ENCODE data around the gene CEP55.
"Not testable (repeated sequence)": the region's sequence is repeated elsewhere in the genome, so short reads cannot be mapped to it uniquely, and the experiment has no call there.

Gene CEP55

GRCh38 chr10:93459466-93459865 is 36.9 kb upstream of the CEP55 start:
- peaks cover 48% of the 10 kb centered on the region for H3K4me1 ChIP-seq (ENCODE audit: control insufficient read depth, insufficient read depth, low read length, poor library complexity, severe bottlenecking)
- H3K27ac ChIP-seq (ENCODE audit: low read depth, low read length, severe bottlenecking), result peak overlapping the region; percentile 97
- WGBS, 2 experiments (ENCODE audit: insufficient coverage in 2 of 2), result 100% methylated on average over 2 of the region's 3 CpGs; no CpG with 5 or more reads in 1 of the 2 experiments
- H3K9me3 ChIP-seq (ENCODE audit: control insufficient read depth, low read length), result no peaks in the 10 kb centered on the region
- H3K36me3 ChIP-seq (ENCODE audit: control insufficient read depth, insufficient read depth, low read length), result peaks cover 20% of the 10 kb centered on the region
- H3K4me3 ChIP-seq (ENCODE audit: extremely low read depth, insufficient read depth, low read length, poor library complexity, severe bottlenecking), result no peak overlapping the region

DNA sequence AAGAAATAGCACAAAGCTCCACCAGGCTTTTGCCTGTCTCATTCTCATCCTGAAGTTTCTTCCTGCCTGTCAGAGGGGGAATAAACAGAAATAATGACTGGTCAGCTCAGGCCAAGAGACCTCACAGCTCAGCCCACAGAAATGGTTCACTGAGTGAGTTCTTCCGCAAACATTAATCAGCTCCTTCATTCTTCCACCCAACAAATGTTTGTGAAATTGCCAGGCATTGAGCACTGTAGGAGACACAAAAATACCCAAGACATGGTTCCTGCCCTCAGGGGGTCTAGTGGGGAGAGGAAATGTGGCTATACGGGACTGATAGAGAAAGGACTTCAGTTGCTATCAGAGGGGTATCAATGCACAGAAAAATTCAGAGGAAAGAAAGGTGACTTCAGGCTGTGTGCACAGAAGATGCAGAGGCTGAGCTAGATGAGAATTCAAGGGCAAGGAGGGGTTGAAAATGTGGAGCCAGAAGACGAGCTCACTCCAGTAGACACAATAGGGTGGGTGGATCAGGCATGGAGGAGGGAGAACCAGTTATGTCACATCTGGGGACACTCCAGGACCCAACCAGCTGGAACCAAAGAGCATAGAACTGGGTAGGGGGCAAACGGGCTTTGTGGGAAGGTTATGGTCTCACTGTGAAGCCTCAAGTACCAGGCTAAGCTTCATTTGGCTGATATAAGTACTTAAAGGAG is 35.2 kb upstream of the CEP55 start:
- Histone ChIP-seq H3K9me3 (ENCODE audit: control insufficient read depth, low read length) (no peaks in the 10 kb centered on the region), H3K4me1 (ENCODE audit: control insufficient read depth, insufficient read depth, low read length, poor library complexity, severe bottlenecking) (peaks cover 56% of the 10 kb centered on the region), H3K36me3 (ENCODE audit: control insufficient read depth, insufficient read depth, low read length) (peaks cover 11% of the 10 kb centered on the region), H3K27ac (ENCODE audit: low read depth, low read length, severe bottlenecking) (peak overlapping the region; percentile 39), H3K4me3 (ENCODE audit: extremely low read depth, insufficient read depth, low read length, poor library complexity, severe bottlenecking) (no peak overlapping the region)
- 78 to 88% methylated on average over 3 to 4 of the region's 4 CpGs for WGBS, 2 experiments (ENCODE audit: insufficient coverage in 2 of 2)

GRCh38 chr10:93461807-93462178 is 34.6 kb upstream of the CEP55 start:
- peaks cover 57% of the 10 kb centered on the region for H3K4me1 ChIP-seq (ENCODE audit: control insufficient read depth, insufficient read depth, low read length, poor library complexity, severe bottlenecking)
- no peak overlapping the region for H3K4me3 ChIP-seq (ENCODE audit: extremely low read depth, insufficient read depth, low read length, poor library complexity, severe bottlenecking)
- H3K9me3 ChIP-seq (ENCODE audit: control insufficient read depth, low read length), result no peaks in the 10 kb centered on the region
- H3K27ac ChIP-seq (ENCODE audit: low read depth, low read length, severe bottlenecking), result peak overlapping the region; percentile 39
- WGBS, 2 experiments (ENCODE audit: insufficient coverage in 2 of 2), result no CpG with 5 or more reads among the region's 1 CpG
- peaks cover 5% of the 10 kb centered on the region for H3K36me3 ChIP-seq (ENCODE audit: control insufficient read depth, insufficient read depth, low read length)

GRCh38 chr10:93462371-93462770 is 34.0 kb upstream of the CEP55 start:
- 50 to 100% methylated on average over 1 to 2 of the region's 2 CpGs for WGBS, 2 experiments (ENCODE audit: insufficient coverage in 2 of 2)
- Histone ChIP-seq H3K4me1 (ENCODE audit: control insufficient read depth, insufficient read depth, low read length, poor library complexity, severe bottlenecking) (peaks cover 56% of the 10 kb centered on the region), H3K9me3 (ENCODE audit: control insufficient read depth, low read length) (no peaks in the 10 kb centered on the region), H3K27ac (ENCODE audit: low read depth, low read length, severe bottlenecking) (no peak overlapping the region), H3K4me3 (ENCODE audit: extremely low read depth, insufficient read depth, low read length, poor library complexity, severe bottlenecking) (no peak overlapping the region), H3K36me3 (ENCODE audit: control insufficient read depth, insufficient read depth, low read length) (peaks cover 3% of the 10 kb centered on the region)

- H3K36me3 ChIP-seq (ENCODE audit: control insufficient read depth, insufficient read depth, low read length), result peaks cover 3% of the 10 kb centered on the region
- no peak overlapping the region for H3K27ac ChIP-seq (ENCODE audit: low read depth, low read length, severe bottlenecking)
- H3K4me3 ChIP-seq (ENCODE audit: extremely low read depth, insufficient read depth, low read length, poor library complexity, severe bottlenecking), result no peak overlapping the region
- 88 to 90% methylated on average over 9 of the region's 9 CpGs for WGBS, 2 experiments (ENCODE audit: insufficient coverage in 2 of 2)
- peaks cover 55% of the 10 kb centered on the region for H3K4me1 ChIP-seq (ENCODE audit: control insufficient read depth, insufficient read depth, low read length, poor library complexity, severe bottlenecking)
- H3K9me3 ChIP-seq (ENCODE audit: control insufficient read depth, low read length), result no peaks in the 10 kb centered on the region
Observed at GRCh38 chr10:93462881-93463280, 33.5 kb upstream of the CEP55 start.

DNA sequence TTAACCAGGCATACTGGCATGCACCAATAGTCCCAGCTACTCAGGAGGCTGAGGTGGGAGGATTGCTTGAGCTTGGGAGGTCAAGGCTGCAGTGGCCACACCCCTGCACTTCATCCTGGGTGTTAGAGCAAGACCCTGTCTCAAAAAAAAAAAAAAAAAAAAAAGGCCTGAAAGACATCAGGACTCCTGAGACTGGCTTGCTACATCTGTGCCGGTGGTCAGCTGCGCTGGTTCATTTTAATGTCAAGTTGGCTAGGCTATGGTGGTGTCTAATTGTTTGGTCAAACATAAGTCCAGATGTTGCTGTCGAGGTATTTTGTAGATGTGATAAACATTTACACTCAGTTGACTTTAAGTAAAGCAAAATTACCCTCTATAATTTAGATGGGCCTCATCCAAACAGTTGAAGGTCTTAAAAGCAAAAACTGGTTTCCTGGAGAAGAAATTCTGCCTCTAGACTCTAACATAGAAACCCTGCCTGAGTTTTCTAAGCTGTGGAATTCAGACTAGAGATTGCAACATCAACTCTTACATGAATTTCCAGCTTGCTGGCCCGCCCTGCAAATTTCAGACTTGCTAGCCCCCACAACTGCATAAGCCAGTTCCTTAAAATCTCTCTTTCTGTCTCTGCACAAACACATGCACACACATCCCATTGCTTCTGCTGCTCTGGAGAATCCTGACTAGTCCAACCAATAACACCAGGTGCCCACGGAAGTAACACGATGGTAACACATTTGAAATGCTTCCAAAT is 32.5 kb upstream of the CEP55 start:
- Histone ChIP-seq H3K36me3 (ENCODE audit: control insufficient read depth, insufficient read depth, low read length) (peaks cover 3% of the 10 kb centered on the region), H3K4me1 (ENCODE audit: control insufficient read depth, insufficient read depth, low read length, poor library complexity, severe bottlenecking) (peaks cover 57% of the 10 kb centered on the region), H3K9me3 (ENCODE audit: control insufficient read depth, low read length) (no peaks in the 10 kb centered on the region), H3K4me3 (ENCODE audit: extremely low read depth, insufficient read depth, low read length, poor library complexity, severe bottlenecking) (no peak overlapping the region), H3K27ac (ENCODE audit: low read depth, low read length, severe bottlenecking) (peak overlapping the region; percentile 41)
- WGBS, 2 experiments (ENCODE audit: insufficient coverage in 2 of 2), result 86 to 94% methylated on average over 3 of the region's 6 CpGs

DNA sequence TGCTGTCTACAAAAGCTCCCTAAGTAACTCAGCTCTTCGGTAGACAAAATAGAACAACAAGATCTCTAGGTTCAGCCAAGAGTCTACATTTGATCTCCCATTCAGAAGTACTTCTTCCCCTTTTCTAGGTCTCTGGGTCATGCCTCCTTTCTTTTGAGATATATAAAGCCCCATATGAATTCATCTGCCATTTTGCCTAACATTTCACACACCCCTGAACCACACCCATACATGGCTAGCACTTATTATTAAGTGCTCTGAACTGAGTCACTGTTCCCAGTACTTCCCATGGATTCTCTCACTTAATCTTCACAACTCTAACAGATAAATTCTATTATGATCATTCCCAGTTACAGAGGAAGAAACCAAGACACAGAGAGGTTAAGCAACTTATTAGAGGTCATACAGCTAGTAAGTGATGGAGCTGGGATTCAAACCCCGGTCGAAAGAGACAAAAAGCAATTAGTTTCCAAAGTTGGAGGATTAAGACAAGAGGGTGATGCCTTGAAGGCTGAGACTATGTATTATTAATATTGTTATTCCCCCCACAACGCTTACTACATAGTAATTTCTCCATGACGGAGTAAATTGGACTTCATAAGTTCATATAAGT is 31.5 kb upstream of the CEP55 start:
- 88 to 100% methylated on average over 1 to 3 of the region's 5 CpGs for WGBS, 2 experiments (ENCODE audit: insufficient coverage in 2 of 2)
- Histone ChIP-seq H3K9me3 (ENCODE audit: control insufficient read depth, low read length) (no peaks in the 10 kb centered on the region), H3K4me3 (ENCODE audit: extremely low read depth, insufficient read depth, low read length, poor library complexity, severe bottlenecking) (no peak overlapping the region), H3K27ac (ENCODE audit: low read depth, low read length, severe bottlenecking) (no peak overlapping the region), H3K4me1 (ENCODE audit: control insufficient read depth, insufficient read depth, low read length, poor library complexity, severe bottlenecking) (peaks cover 58% of the 10 kb centered on the region), H3K36me3 (ENCODE audit: control insufficient read depth, insufficient read depth, low read length) (peaks cover 5% of the 10 kb centered on the region)

DNA sequence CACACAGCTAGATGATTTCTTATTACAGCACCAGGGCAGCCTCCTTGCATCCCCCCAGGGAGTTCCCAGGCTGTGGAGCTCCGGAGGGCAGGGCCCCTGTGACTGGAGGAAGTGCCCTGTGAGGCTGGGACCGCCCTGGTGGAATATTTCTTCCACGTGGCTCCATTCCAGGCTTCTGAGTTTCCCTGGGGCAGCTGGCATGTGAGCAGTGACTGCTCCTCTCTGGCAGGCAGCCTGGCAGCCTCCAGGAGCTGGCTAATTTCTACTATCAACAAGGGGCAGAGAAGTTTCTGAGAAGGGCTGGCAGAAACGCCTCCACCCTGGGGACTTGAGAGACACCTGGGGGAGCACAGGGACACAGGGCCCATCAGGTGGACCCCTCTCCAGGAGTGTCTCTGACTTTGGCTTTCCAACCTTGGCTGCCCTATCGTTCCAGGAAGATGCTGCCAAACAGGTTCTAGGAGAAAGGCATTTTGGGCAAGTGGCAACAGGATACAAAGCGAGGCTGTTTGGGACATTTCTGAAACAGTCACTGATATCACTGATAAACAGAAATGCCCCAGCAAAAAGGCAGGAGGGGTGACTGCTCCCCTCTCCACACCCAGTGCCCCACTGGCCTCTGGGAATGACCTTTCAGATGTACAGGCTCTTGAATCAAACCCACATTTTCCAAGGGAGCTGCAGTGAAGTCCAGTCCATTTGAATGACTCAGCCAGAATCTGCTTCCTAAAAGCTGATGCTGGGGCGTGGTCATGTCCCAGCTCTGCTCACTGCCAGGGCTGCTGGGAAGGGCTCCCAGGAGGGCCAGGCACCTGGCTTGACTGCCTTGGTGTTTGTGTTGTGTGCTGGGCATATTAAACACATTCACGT is 30.4 kb upstream of the CEP55 start:
- peaks cover 8% of the 10 kb centered on the region for H3K36me3 ChIP-seq (ENCODE audit: control insufficient read depth, insufficient read depth, low read length)
- peaks cover 55% of the 10 kb centered on the region for H3K4me1 ChIP-seq (ENCODE audit: control insufficient read depth, insufficient read depth, low read length, poor library complexity, severe bottlenecking)
- 87 to 96% methylated on average over 4 to 7 of the region's 8 CpGs for WGBS, 2 experiments (ENCODE audit: insufficient coverage in 2 of 2)
- H3K4me3 ChIP-seq (ENCODE audit: extremely low read depth, insufficient read depth, low read length, poor library complexity, severe bottlenecking), result no peak overlapping the region
- H3K27ac ChIP-seq (ENCODE audit: low read depth, low read length, severe bottlenecking), result peak overlapping the region; percentile 75
- H3K9me3 ChIP-seq (ENCODE audit: control insufficient read depth, low read length), result no peaks in the 10 kb centered on the region

DNA sequence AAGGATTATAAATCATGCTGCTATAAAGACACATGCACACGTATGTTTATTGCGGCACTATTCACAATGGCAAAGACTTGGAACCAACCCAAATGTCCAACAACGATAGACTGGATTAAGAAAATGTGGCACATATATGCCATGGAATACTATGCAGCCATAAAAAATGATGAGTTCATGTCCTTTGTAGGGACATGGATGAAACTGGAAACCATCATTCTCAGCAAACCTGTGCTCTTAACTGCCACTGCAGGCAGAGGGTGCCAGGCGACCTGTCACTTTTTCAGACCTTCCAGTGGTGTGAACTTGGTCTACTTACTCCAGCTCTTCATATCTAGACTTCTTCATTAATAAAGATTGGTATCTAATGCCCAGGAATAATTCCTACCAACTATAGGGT is 28.8 kb upstream of the CEP55 start:
- H3K4me3 ChIP-seq (ENCODE audit: extremely low read depth, insufficient read depth, low read length, poor library complexity, severe bottlenecking); H3K36me3 ChIP-seq (ENCODE audit: control insufficient read depth, insufficient read depth, low read length); H3K9me3 ChIP-seq (ENCODE audit: control insufficient read depth, low read length): not testable (repeated sequence)
- WGBS, 2 experiments (ENCODE audit: insufficient coverage in 2 of 2), result 78% methylated on average over 1 of the region's 4 CpGs; no CpG with 5 or more reads in 1 of the 2 experiments
- H3K4me1 ChIP-seq (ENCODE audit: control insufficient read depth, insufficient read depth, low read length, poor library complexity, severe bottlenecking), result peaks cover 60% of the 10 kb centered on the region
- H3K27ac ChIP-seq (ENCODE audit: low read depth, low read length, severe bottlenecking), result peak overlapping the region; percentile 93

GRCh38 chr10:93468461-93469213 is 27.8 kb upstream of the CEP55 start:
- Histone ChIP-seq H3K4me3 (ENCODE audit: extremely low read depth, insufficient read depth, low read length, poor library complexity, severe bottlenecking) (no peak overlapping the region), H3K36me3 (ENCODE audit: control insufficient read depth, insufficient read depth, low read length) (peaks cover 12% of the 10 kb centered on the region), H3K27ac (ENCODE audit: low read depth, low read length, severe bottlenecking) (peak overlapping the region; percentile 93), H3K4me1 (ENCODE audit: control insufficient read depth, insufficient read depth, low read length, poor library complexity, severe bottlenecking) (peaks cover 68% of the 10 kb centered on the region), H3K9me3 (ENCODE audit: control insufficient read depth, low read length) (no peaks in the 10 kb centered on the region)
- 78 to 83% methylated on average over 2 to 5 of the region's 10 CpGs for WGBS, 2 experiments (ENCODE audit: insufficient coverage in 2 of 2)

All from mesodermal cell (in vitro differentiated cells).